MCF 10A (cell line): ENCODE measurements around the gene OLFM3. TPM values are rescaled to one million over a fixed set of nuclear protein-coding genes. Genes with fewer than 3 reads are reported as not detected.

Source experiments
- BruUV-seq: library from RNA; stranded (reverse); fragments of 400-500 nt; replicated peaks from 2 replicates; lab custom pipeline; 2021; lab: Mats Ljungman, UMichigan
- CTCF ChIA-PET: fragments of 300-600 bp; sonication (Branson Sonifier 250); formaldehyde crosslinking; extraction: SDS; loops from one replicate; lab custom pipeline; 2021; ENCODE audit warnings: antibody characterized with exemption, inconsistent platforms; lab: Yijun Ruan, JAX
- POLR2A ChIA-PET: fragments of 300-600, 350-650 bp; sonication (Branson Sonifier 250); formaldehyde crosslinking; extraction: SDS; loops from one replicate; lab custom pipeline; 2020; ENCODE audit warnings: antibody characterized with exemption, inconsistent platforms; lab: Yijun Ruan, JAX
- DNase-seq: peaks from one replicate; pipeline ENCODE4 v3.0.0-alpha.2; 2018; ENCODE audit not compliant: unreplicated experiment
- H3K27ac Mint-ChIP-seq: one replicate; pipeline ENCODE4 v1.8.0; 2022; ENCODE audit warnings: mild to moderate bottlenecking, low read depth, mixed read lengths; ENCODE audit not compliant: unreplicated experiment
- H3K27me3 Mint-ChIP-seq: one replicate; pipeline ENCODE4 v1.8.0; 2022; ENCODE audit warnings: mixed read lengths; ENCODE audit not compliant: insufficient read depth, unreplicated experiment
- H3K36me3 Mint-ChIP-seq: one replicate; pipeline ENCODE4 v1.8.0; 2022; ENCODE audit warnings: mild to moderate bottlenecking, moderate library complexity, mixed read lengths; ENCODE audit not compliant: insufficient read depth, unreplicated experiment
- H3K4me1 Mint-ChIP-seq: one replicate; pipeline ENCODE4 v1.8.0; 2022; ENCODE audit warnings: mixed read lengths; ENCODE audit not compliant: insufficient read depth, unreplicated experiment
- H3K4me3 Mint-ChIP-seq: one replicate; pipeline ENCODE4 v1.8.0; 2022; ENCODE audit warnings: mild to moderate bottlenecking, moderate library complexity, mixed read lengths; ENCODE audit not compliant: unreplicated experiment
- H3K9me3 Mint-ChIP-seq: one replicate; pipeline ENCODE4 v1.8.0; 2022; ENCODE audit warnings: mixed read lengths; ENCODE audit not compliant: unreplicated experiment
- CTCF ChIP-seq: fragments of 200-600 bp; IDR thresholded peaks from one replicate; pipeline ENCODE4 v1.8.0; 2022; ENCODE audit warnings: antibody characterized with exemption, mild to moderate bottlenecking; ENCODE audit not compliant: unreplicated experiment
- intact Hi-C: fragments of 100-400 bp; cut with micrococcal nuclease; formaldehyde crosslinking; loops from 2 replicates; pipeline ENCODE4 v1.14.1; 2022
- total RNA-seq: library from RNA; stranded (reverse); gene quantifications from 2 replicates; pipeline ENCODE4 v1.2.3, GENCODE V29; 2022

Gene OLFM3
- total RNA-seq, 1 experiment from 2014 or later = not detected

DNA sequence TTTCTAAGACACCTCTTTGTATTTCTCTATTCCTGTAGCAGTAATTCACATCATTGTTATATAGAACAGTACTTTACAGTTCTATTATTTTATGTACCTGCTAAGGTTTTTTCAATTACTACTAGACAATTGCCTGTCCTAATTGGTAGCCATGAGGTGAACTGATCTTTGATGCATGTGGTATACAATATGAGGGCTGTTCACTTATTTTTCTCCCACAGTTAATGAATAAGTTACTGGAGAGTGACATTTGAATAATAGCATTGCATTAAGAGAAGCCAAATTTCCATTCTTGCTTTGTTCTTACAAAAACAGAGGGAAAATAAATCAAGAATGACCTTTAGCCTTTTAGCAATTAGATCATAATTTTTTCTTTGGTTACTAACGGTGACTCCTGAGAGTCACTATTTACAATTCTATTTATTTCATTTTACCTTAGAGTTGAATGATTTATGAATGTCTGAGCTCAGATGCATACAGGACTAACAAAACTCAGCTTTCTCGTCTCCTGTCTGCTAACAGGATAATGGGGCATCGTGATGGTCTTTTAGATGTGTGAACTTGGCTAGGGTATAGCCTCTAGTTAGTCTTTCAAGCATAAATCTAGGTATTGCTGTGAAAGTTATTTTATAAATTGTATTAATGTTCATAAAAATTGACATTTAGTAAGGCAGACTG lies 54.1 kb downstream of the OLFM3 start:
- Mint-ChIP-seq H3K9me3 (no peaks in the 10 kb centered on the region), H3K27ac (no peak overlapping the region), H3K27me3 (peaks cover 28% of the 10 kb centered on the region), H3K36me3 (no peaks in the 10 kb centered on the region), H3K4me3 (no peak overlapping the region), H3K4me1 (no peaks in the 10 kb centered on the region)
- BruUV-seq = no TSS peak
- DNase-seq = no peak
- CTCF ChIA-PET = no interaction called here
- intact Hi-C loops = no loop called here
- POLR2A ChIA-PET = no interaction called here
- TF ChIP-seq CTCF = no peak

- BruUV-seq = no TSS peak
- no peak for TF ChIP-seq CTCF
- Mint-ChIP-seq H3K27ac (no peak overlapping the region), H3K4me1 (no peaks in the 10 kb centered on the region), H3K36me3 (no peaks in the 10 kb centered on the region), H3K27me3 (peaks cover 54% of the 10 kb centered on the region), H3K4me3 (no peak overlapping the region), H3K9me3 (peaks cover 8% of the 10 kb centered on the region)
- DNase-seq = no peak
- intact Hi-C loops = no loop called here
- CTCF ChIA-PET = no interaction called here
- POLR2A ChIA-PET = no interaction called here
These were observed 58.0 kb downstream of the OLFM3 start for GRCh38 chr1:101938681-101939080.

GRCh38 chr1:101929343-101929742 lies 67.4 kb downstream of the OLFM3 start:
- no peak overlapping the region for H3K4me3 Mint-ChIP-seq
- H3K27ac Mint-ChIP-seq = no peak overlapping the region
- DNase-seq = no peak
- intact Hi-C loops = no loop called here
- H3K36me3 Mint-ChIP-seq = no peaks in the 10 kb centered on the region
- H3K9me3 Mint-ChIP-seq = no peaks in the 10 kb centered on the region
- POLR2A ChIA-PET = no interaction called here
- no peaks in the 10 kb centered on the region for H3K4me1 Mint-ChIP-seq
- no peak for TF ChIP-seq CTCF
- CTCF ChIA-PET = interaction anchor here (0.6 kb wide), 1 partner anchor 37 kb away, joined by 3 read pairs; no protein-coding TSS in a partner anchor
- H3K27me3 Mint-ChIP-seq = peaks cover 41% of the 10 kb centered on the region
- no TSS peak for BruUV-seq

GRCh38 chr1:101928829-101929228 lies 67.9 kb downstream of the OLFM3 start:
- Mint-ChIP-seq H3K36me3 (no peaks in the 10 kb centered on the region), H3K27ac (no peak overlapping the region), H3K4me3 (no peak overlapping the region), H3K27me3 (peaks cover 36% of the 10 kb centered on the region), H3K9me3 (no peaks in the 10 kb centered on the region), H3K4me1 (no peaks in the 10 kb centered on the region)
- no peak for DNase-seq
- no TSS peak for BruUV-seq
- intact Hi-C loops = no loop called here
- ChIA-PET CTCF (interaction anchor here (0.6 kb wide), 1 partner anchor 38 kb away, joined by 3 read pairs; no protein-coding TSS in a partner anchor), POLR2A (no interaction called here)
- TF ChIP-seq CTCF = no peak
